ENCODE measurements around the gene KLK1.

DNA sequence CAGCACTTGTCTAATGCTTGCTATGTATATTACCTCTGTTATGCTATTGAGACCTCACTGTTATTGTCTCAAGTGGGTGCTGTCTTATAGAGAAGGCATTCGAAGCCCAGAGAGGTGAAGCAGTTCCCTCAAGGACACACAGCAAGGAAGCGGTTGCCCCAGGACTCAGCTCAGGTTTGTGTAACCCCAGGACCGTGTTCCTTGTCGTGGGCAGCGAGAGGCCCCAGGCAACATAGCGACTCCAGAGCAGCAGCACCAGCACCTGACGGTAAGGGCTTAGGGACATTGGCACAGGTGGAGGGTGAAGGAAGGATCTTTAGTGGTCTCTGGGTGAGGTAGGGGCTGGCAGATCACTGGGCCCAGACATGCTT is 7.4 kb upstream of the KLK1 start:
- TF ChIP-seq ZNF589 (CRISPR knock-in tag; conservative IDR thresholded peaks at IDR 0.05) (no peak), ZBTB8A (CRISPR knock-in tag; IDR thresholded peaks at IDR 0.05; ENCODE audit: borderline replicate concordance, low read depth) (no peak), SNRNP70 (IDR thresholded peaks at IDR 0.05; ENCODE audit: low read depth, low read length) (no peak), PAWR (CRISPR knock-in tag; IDR thresholded peaks at IDR 0.05; ENCODE audit: borderline replicate concordance) (no peak), ZNF143 (CRISPR knock-in tag; IDR thresholded peaks at IDR 0.05) (no peak), NR2C2 (CRISPR knock-in tag; IDR thresholded peaks at IDR 0.05; ENCODE audit: borderline replicate concordance) (no peak), ELF4 (CRISPR knock-in tag; IDR thresholded peaks at IDR 0.05; ENCODE audit: borderline replicate concordance) (no peak), POLR2G (IDR thresholded peaks at IDR 0.05; ENCODE audit: low read depth, low read length) (no peak), POLR2A (IDR thresholded peaks at IDR 0.05; ENCODE audit: insufficient read depth in 1 of 2, low read depth in 2 of 2, low read length in 2 of 2) (no peak)
- TF ChIP-seq, protein P1, sequence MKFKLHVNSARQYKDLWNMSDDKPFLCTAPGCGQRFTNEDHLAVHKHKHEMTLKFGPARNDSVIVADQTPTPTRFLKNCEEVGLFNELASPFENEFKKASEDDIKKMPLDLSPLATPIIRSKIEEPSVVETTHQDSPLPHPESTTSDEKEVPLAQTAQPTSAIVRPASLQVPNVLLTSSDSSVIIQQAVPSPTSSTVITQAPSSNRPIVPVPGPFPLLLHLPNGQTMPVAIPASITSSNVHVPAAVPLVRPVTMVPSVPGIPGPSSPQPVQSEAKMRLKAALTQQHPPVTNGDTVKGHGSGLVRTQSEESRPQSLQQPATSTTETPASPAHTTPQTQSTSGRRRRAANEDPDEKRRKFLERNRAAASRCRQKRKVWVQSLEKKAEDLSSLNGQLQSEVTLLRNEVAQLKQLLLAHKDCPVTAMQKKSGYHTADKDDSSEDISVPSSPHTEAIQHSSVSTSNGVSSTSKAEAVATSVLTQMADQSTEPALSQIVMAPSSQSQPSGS (CRISPR knock-in tag; IDR thresholded peaks at IDR 0.05) = no peak

Data from HepG2 (cell line).